Trophoblast cell (in vitro differentiated cells and primary cell): ENCODE data around the gene UNC119.

Experiments
- DNase-seq, 2 donors: peaks; one replicate each; pipeline ENCODE4 v3.0.0-alpha.2; 2016
- H2AFZ ChIP-seq: 2 replicates; pipeline ENCODE4 v1.6.1; 2013; ENCODE audit warnings: low read length, moderate library complexity, mild to moderate bottlenecking; ENCODE audit not compliant: insufficient read depth, poor library complexity
- H2AK5ac ChIP-seq: 2 replicates; pipeline ENCODE4 v1.6.1; 2013; ENCODE audit warnings: mild to moderate bottlenecking, low read length
- H2BK120ac ChIP-seq: 2 replicates; pipeline ENCODE4 v1.6.1; 2013; ENCODE audit warnings: low read length, mild to moderate bottlenecking, moderate library complexity; ENCODE audit not compliant: insufficient read depth, poor library complexity
- H2BK12ac ChIP-seq: 2 replicates; pipeline ENCODE4 v1.6.1; 2013; ENCODE audit warnings: mild to moderate bottlenecking, low read length, moderate library complexity
- H2BK5ac ChIP-seq: 2 replicates; pipeline ENCODE4 v1.6.1; 2013; ENCODE audit warnings: low read length, low read depth, moderate library complexity, mild to moderate bottlenecking; ENCODE audit not compliant: poor library complexity
- H3K14ac ChIP-seq: 2 replicates; pipeline ENCODE4 v1.6.1; 2013; ENCODE audit warnings: mild to moderate bottlenecking, low read length
- H3K18ac ChIP-seq: 2 replicates; pipeline ENCODE4 v1.6.1; 2013; ENCODE audit warnings: mild to moderate bottlenecking, low read length
- H3K23ac ChIP-seq: 2 replicates; pipeline ENCODE4 v1.6.1; 2013; ENCODE audit warnings: low read length
- H3K27ac ChIP-seq: 2 replicates; pipeline ENCODE4 v1.5.1; 2013; ENCODE audit warnings: low read depth, mild to moderate bottlenecking, inconsistent platforms, low read length, moderate library complexity
- H3K27me3 ChIP-seq: 2 replicates; pipeline ENCODE4 v1.6.1; 2013; ENCODE audit warnings: inconsistent platforms, mild to moderate bottlenecking, low read length, moderate library complexity; ENCODE audit not compliant: insufficient read depth
- H3K36me3 ChIP-seq, 2 experiments: 1 replicate in 1 of 2; 2 replicates in 1 of 2; pipeline ENCODE4 v1.6.1; 2013; ENCODE audit warnings: low read length in 2 of 2, mild to moderate bottlenecking in 2 of 2, moderate library complexity in 1 of 2; ENCODE audit not compliant: insufficient read depth in 2 of 2, control insufficient read depth in 1 of 2
- H3K4ac ChIP-seq: 2 replicates; pipeline ENCODE4 v1.6.1; 2013; ENCODE audit warnings: low read depth, mild to moderate bottlenecking, low read length, moderate library complexity
- H3K4me1 ChIP-seq, 2 experiments: 1 replicate in 1 of 2; 2 replicates in 1 of 2; pipeline ENCODE4 v1.6.1; 2013; ENCODE audit warnings: low read length in 2 of 2, mild to moderate bottlenecking in 2 of 2, moderate library complexity in 1 of 2; ENCODE audit not compliant: insufficient read depth in 2 of 2, control insufficient read depth in 1 of 2
- H3K4me2 ChIP-seq: 2 replicates; pipeline ENCODE4 v1.6.1; 2013; ENCODE audit warnings: inconsistent platforms, mild to moderate bottlenecking, low read length, moderate library complexity
- H3K4me3 ChIP-seq: 2 replicates; pipeline ENCODE4 v1.5.1; 2013; ENCODE audit warnings: mild to moderate bottlenecking, low read depth, low read length, inconsistent platforms
- H3K79me1 ChIP-seq: one replicate; pipeline ENCODE4 v1.6.1; 2013; ENCODE audit warnings: low read length
- H3K79me2 ChIP-seq: 2 replicates; pipeline ENCODE4 v1.6.1; 2013; ENCODE audit warnings: low read length, mild to moderate bottlenecking; ENCODE audit not compliant: control insufficient read depth, insufficient read depth, poor library complexity
- H3K9ac ChIP-seq: 2 replicates; pipeline ENCODE4 v1.6.1; 2013; ENCODE audit warnings: mild to moderate bottlenecking, low read length
- H3K9me3 ChIP-seq: 2 replicates; pipeline ENCODE4 v1.6.1; 2013; ENCODE audit warnings: low read depth, mild to moderate bottlenecking, control low read depth, inconsistent platforms, low read length; ENCODE audit not compliant: insufficient read depth
- H4K12ac ChIP-seq: 2 replicates; pipeline ENCODE4 v1.6.1; 2013; ENCODE audit warnings: low read depth, mild to moderate bottlenecking, low read length, moderate library complexity
- H4K8ac ChIP-seq: 2 replicates; pipeline ENCODE4 v1.6.1; 2013; ENCODE audit warnings: low read depth, mild to moderate bottlenecking, low read length, moderate library complexity
- H4K91ac ChIP-seq: one replicate; pipeline ENCODE4 v1.6.1; 2013; ENCODE audit warnings: low read depth, mild to moderate bottlenecking, low read length, moderate library complexity
- WGBS: extraction: QIAGEN DNeasy Blood & Tissue Kit; methylation state at CpG from one replicate; pipeline ENCODE4 v1.1.7; 2013; ENCODE audit warnings: missing lambda C conversion rate; ENCODE audit not compliant: insufficient read length, insufficient coverage; ENCODE audit errors: extremely low coverage; 5-methylcytosine and 5-hydroxymethylcytosine counted together

The UNC119 gene

GRCh38 chr17:28545141-28545503 lies 7.3 kb downstream of the UNC119 start:
- Histone ChIP-seq H3K23ac (no peak overlapping the region), H2BK5ac (no peak overlapping the region), H3K9me3 (peaks cover 2% of the 10 kb centered on the region), H3K27me3 (no peaks in the 10 kb centered on the region), H4K91ac (no peak overlapping the region), H3K79me1 (no peaks in the 10 kb centered on the region), H3K18ac (no peak overlapping the region), H2AFZ (no peak overlapping the region), H3K4me1 (no peaks in the 10 kb centered on the region), H3K79me2 (no peaks in the 10 kb centered on the region), H2AK5ac (no peak overlapping the region), H2BK120ac (no peak overlapping the region), H3K36me3 (peaks cover 10 to 15% of the 10 kb centered on the region in 2 experiments), H4K8ac (no peak overlapping the region), H3K14ac (no peak overlapping the region), H3K4me2 (no peak overlapping the region), H2BK12ac (no peak overlapping the region), H3K4me3 (no peak overlapping the region), H3K4ac (no peak overlapping the region), H3K9ac (no peak overlapping the region), H3K27ac (no peak overlapping the region), H4K12ac (no peak overlapping the region)
- no peak for DNase-seq
- no CpG with 5 or more reads among the region's 2 CpGs for WGBS

DNA sequence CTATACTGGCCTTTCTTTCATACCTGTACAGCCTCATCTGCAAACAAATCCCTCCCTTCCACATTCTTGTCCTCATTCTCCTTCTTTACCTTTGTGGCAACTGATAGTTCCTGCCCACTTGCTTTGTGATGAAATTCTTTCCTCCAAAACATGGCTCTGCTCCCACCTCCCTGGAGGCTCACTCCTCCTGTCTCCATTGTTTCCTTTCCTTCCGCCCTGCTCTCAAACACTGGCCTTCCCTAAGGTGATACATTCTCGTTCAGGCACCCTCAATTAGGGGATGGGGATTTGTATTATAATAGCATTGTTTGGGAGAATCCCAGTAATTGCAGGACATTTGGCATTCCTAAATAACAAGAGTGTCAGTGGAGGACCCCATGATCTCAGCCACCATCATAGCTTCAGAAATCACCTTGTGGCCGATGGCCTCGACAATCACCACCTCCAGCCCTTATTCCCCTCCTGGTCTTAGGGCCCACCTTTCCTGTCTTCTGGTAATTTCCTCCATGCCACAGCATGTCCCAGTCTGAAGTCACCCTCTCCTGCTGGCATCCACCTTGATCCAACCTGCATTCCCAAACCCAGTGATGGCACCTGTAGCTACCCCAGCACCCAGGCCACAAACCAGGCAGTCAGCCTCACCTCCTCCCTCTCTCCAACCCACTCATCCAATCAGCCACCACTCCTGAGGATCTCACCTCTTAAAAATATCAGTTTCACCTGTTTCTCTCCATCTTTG lies 7.9 kb downstream of the UNC119 start:
- WGBS: no CpG with 5 or more reads among the region's 4 CpGs
- no peak overlapping the region for H3K14ac ChIP-seq

DNA sequence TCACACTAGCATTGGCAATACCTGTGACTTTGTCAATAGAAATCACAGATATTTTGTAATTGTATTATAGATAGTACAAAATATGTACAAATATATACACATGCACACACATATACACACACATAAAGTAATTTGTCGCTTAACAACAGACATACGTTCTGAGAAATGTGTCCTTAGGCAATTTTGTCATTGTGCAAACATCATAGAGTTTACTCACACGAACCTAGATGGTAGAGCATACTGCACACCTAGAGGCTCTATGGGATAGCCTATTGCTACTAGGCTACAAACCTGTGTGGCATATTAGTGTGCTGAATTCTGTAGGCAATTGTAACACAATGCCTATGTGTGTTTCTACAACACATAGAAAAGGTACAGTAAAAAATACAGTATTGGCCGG lies 11.0 kb downstream of the UNC119 start:
- Histone ChIP-seq H3K79me2 (no peaks in the 10 kb centered on the region), H2BK5ac (no peak overlapping the region), H3K9me3 (peaks cover 2% of the 10 kb centered on the region), H3K79me1 (no peaks in the 10 kb centered on the region), H3K4me1 (no peaks in the 10 kb centered on the region), H2AFZ (no peak overlapping the region), H3K36me3 (peaks cover 0 to under 1% of the 10 kb centered on the region in 2 experiments), H4K8ac (no peak overlapping the region), H3K27me3 (no peaks in the 10 kb centered on the region), H3K4ac (no peak overlapping the region), H3K18ac (no peak overlapping the region), H2BK12ac (no peak overlapping the region), H2BK120ac (no peak overlapping the region), H4K12ac (no peak overlapping the region), H2AK5ac (no peak overlapping the region), H3K4me2 (no peak overlapping the region), H3K9ac (no peak overlapping the region), H3K14ac (no peak overlapping the region), H4K91ac (no peak overlapping the region), H3K4me3 (no peak overlapping the region), H3K27ac (no peak overlapping the region), H3K23ac (no peak overlapping the region)
- WGBS: no CpG with 5 or more reads among the region's 4 CpGs
- DNase-seq: peak in 1 of 2 donors; percentile 28

More for the DNA sequence above, 7.9 kb downstream of the UNC119 start:
- H3K4me3 ChIP-seq: no peak overlapping the region
- H3K79me1 ChIP-seq: no peaks in the 10 kb centered on the region
- no peak overlapping the region for H2AK5ac ChIP-seq
- no peak overlapping the region for H2BK5ac ChIP-seq
- H3K4me1 ChIP-seq: no peaks in the 10 kb centered on the region
- no peak overlapping the region for H2AFZ ChIP-seq
- H3K18ac ChIP-seq: no peak overlapping the region
- no peak overlapping the region for H3K4ac ChIP-seq
- H3K9me3 ChIP-seq: peaks cover 2% of the 10 kb centered on the region
- no peaks in the 10 kb centered on the region for H3K79me2 ChIP-seq
- H2BK120ac ChIP-seq: no peak overlapping the region
- H2BK12ac ChIP-seq: no peak overlapping the region
- no peak overlapping the region for H4K12ac ChIP-seq
- no peak for DNase-seq
- no peak overlapping the region for H3K27ac ChIP-seq
- no peaks in the 10 kb centered on the region for H3K27me3 ChIP-seq
- no peak overlapping the region for H3K4me2 ChIP-seq
- H3K36me3 ChIP-seq: peaks cover 10 to 15% of the 10 kb centered on the region in 2 experiments
- H4K8ac ChIP-seq: no peak overlapping the region
- H4K91ac ChIP-seq: no peak overlapping the region
- H3K9ac ChIP-seq: no peak overlapping the region
- H3K23ac ChIP-seq: no peak overlapping the region

GRCh38 chr17:28540231-28540630 lies 12.2 kb downstream of the UNC119 start:
- H2AFZ ChIP-seq: no peak overlapping the region
- H2BK5ac ChIP-seq: no peak overlapping the region
- H4K12ac ChIP-seq: no peak overlapping the region
- no peaks in the 10 kb centered on the region for H3K4me1 ChIP-seq
- H4K8ac ChIP-seq: no peak overlapping the region
- H3K23ac ChIP-seq: no peak overlapping the region
- H3K79me2 ChIP-seq: no peaks in the 10 kb centered on the region
- H3K4me3 ChIP-seq: no peak overlapping the region
- H3K14ac ChIP-seq: no peak overlapping the region
- no peak overlapping the region for H2AK5ac ChIP-seq
- no peak overlapping the region for H3K4ac ChIP-seq
- no peak overlapping the region for H3K27ac ChIP-seq
- peaks cover 2% of the 10 kb centered on the region for H3K9me3 ChIP-seq
- H2BK120ac ChIP-seq: no peak overlapping the region
- H3K36me3 ChIP-seq: no peaks in the 10 kb centered on the region
- no peak for DNase-seq
- H3K4me2 ChIP-seq: no peak overlapping the region
- H3K79me1 ChIP-seq: no peaks in the 10 kb centered on the region
- no peak overlapping the region for H3K9ac ChIP-seq
- no CpG with 5 or more reads among the region's 4 CpGs for WGBS
- H3K18ac ChIP-seq: no peak overlapping the region
- no peaks in the 10 kb centered on the region for H3K27me3 ChIP-seq
- no peak overlapping the region for H4K91ac ChIP-seq
- no peak overlapping the region for H2BK12ac ChIP-seq
